Fibroblast of villous mesenchyme (primary cell): ENCODE data around the gene CA5A. TPM values are rescaled to one million over a fixed set of nuclear protein-coding genes. Genes with fewer than 3 reads are reported as not detected.
A peak's percentile ranks its signal among the peaks of the same experiment; 100 is the strongest.
"Not testable (repeated sequence)": the region's sequence is repeated elsewhere in the genome, so short reads cannot be mapped to it uniquely, and the experiment has no call there.

Source experiments
- DNase-seq: peaks from one replicate; pipeline ENCODE4 v3.0.0-alpha.2; 2010; ENCODE audit warnings: low read depth
- H3K4me3 ChIP-seq: 2 replicates; pipeline ENCODE4 v1.5.1; 2011; ENCODE audit warnings: low read depth, mild to moderate bottlenecking, low read length
- CTCF ChIP-seq: IDR thresholded peaks from 2 replicates; pipeline ENCODE4 v1.5.1; 2012; ENCODE audit warnings: low read depth, mild to moderate bottlenecking, low read length; ENCODE audit not compliant: insufficient read depth
- total RNA-seq: library from RNA; depleted of rRNA; stranded (reverse); fragments of >200 nt; gene quantifications from 2 replicates; pipeline ENCODE4 v1.2.3, GENCODE V29; 2012

The CA5A gene
- total RNA-seq, 1 donor: not detected

DNA sequence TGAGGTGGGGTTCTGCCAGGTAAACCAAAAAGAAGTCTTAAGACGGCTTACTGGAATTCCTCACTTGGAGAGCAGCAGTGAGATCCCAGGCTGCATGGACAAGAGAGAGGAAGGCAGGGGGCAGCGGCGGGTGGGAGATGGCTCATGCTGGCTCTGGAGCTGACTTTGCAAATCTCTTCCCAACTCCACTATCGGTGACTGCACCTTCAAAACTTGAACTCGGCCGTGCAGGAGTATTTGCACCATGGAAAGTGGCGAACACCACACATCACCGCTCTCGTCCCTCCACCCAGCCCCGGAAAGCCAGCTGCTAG lies 16.7 kb downstream of the CA5A start:
- DNase-seq: no peak
- no peak overlapping the region for H3K4me3 ChIP-seq
- no peak for TF ChIP-seq CTCF

GRCh38 chr16:87918866-87919680 lies 17.3 kb downstream of the CA5A start:
- no peak for TF ChIP-seq CTCF
- no peak overlapping the region for H3K4me3 ChIP-seq
- DNase-seq: peak; percentile 32

GRCh38 chr16:87918338-87918737 lies 18.0 kb downstream of the CA5A start:
- no peak for TF ChIP-seq CTCF
- H3K4me3 ChIP-seq: no peak overlapping the region
- peak; percentile 13 for DNase-seq

DNA sequence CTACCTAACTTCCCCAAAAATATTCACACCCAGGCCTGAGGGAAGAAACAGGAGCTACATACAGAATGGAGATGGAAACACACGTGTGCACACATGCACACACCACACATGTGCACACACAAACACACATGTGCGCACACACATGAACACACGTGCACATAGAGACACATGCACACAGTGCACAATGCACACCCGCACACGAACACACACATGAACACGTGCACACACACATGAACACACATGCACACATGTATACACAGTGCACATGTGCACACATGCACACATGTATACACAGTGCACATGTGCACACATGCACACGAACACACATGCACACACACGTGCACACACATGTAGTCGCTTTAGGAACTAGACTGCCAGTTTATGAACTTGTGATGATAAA lies 18.8 kb downstream of the CA5A start:
- H3K4me3 ChIP-seq: no peak overlapping the region
- TF ChIP-seq CTCF: no peak
- no peak for DNase-seq

DNA sequence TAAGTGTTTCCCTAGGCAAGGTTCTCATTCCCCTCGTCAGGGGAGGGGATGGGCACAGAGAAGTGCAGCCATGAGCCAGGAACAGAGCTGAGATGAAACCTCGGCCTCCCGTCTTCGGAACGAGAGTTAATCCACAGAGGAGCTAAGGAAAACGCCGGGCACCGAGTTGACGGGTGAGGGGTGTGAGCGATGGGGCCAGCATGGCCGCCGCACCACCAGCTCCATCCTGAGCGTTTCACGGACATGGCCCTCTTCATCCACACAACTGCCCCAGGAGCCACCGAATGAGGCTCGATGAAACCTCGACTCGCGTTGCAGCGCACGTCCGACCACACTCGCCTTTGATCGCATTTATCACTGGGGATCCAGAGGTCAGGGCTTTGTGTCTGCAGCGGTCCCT lies 21.5 kb downstream of the CA5A start:
- H3K4me3 ChIP-seq: no peak overlapping the region
- no peak for TF ChIP-seq CTCF
- no peak for DNase-seq

GRCh38 chr16:87914021-87914725 lies 22.2 kb downstream of the CA5A start:
- not testable (repeated sequence) for H3K4me3 ChIP-seq, DNase-seq

GRCh38 chr16:87912691-87913090 lies 23.6 kb downstream of the CA5A start:
- DNase-seq, H3K4me3 ChIP-seq: not testable (repeated sequence)

- DNase-seq: peak; percentile 46
- not testable (repeated sequence) for H3K4me3 ChIP-seq
Observed at GRCh38 chr16:87911106-87911763, 25.1 kb downstream of the CA5A start.
